A549 (cell line): Measurements from ENCODE around the gene ACOT11. TPM values are rescaled to one million over a fixed set of nuclear protein-coding genes. Genes with fewer than 3 reads are reported as not detected.

Source experiments
- ATAC-seq, 2 experiments: fragments of 200-7000 bp in 1 of 2; fragments of >200 bp in 1 of 2; cut with Nextera tagmentation in 1 of 2; cut with Tn5 transposase in 1 of 2; 3 replicates each; pipeline versions ENCODE4 v1.8.0 to v1.9.1; 2018 to 2020; ENCODE audit warnings: mild to moderate bottlenecking in 1 of 2, moderate library complexity in 1 of 2
- CTCF ChIA-PET: fragments of 300-600 bp; sonication (Branson Sonifier 250); formaldehyde crosslinking; extraction: SDS; loops from one replicate; lab custom pipeline; 2021; ENCODE audit warnings: antibody characterized with exemption, inconsistent platforms; lab: Yijun Ruan, JAX
- POLR2A ChIA-PET: fragments of 350-600 bp; formaldehyde crosslinking; extraction: SDS; loops from one replicate; lab custom pipeline; 2021; ENCODE audit warnings: antibody characterized with exemption, inconsistent platforms; lab: Yijun Ruan, JAX
- DNase-seq, 2 experiments: peaks; one replicate each; pipeline versions ENCODE4 v3.0.0 to v3.0.0-alpha.2; 2011 to 2016; ENCODE audit warnings: low read depth in 1 of 2, low spot score in 1 of 2
- FAIRE-seq: peaks from 2 replicates; lab custom pipeline; 2011; peaks lifted over from hg19 to GRCh38; lab: Jason Lieb, UNC
- H3K27ac ChIP-seq, 2 experiments: fragments of >200 bp; sonication (Bioruptor Twin); formaldehyde crosslinking; 3 replicates each; pipeline ENCODE4 v1.5.1; 2016 to 2017
- H3K4me1 ChIP-seq: fragments of >200 bp; sonication (Bioruptor Twin); formaldehyde crosslinking; 3 replicates; pipeline ENCODE4 v1.6.1; 2016
- H3K4me2 ChIP-seq: fragments of >200 bp; sonication (Bioruptor Twin); formaldehyde crosslinking; 3 replicates; pipeline ENCODE4 v1.6.1; 2016
- H3K4me3 ChIP-seq: fragments of >200 bp; sonication (Bioruptor Twin); formaldehyde crosslinking; 3 replicates; pipeline ENCODE4 v1.5.1; 2016
- H3K9me3 ChIP-seq: fragments of >200 bp; sonication (Bioruptor Twin); formaldehyde crosslinking; 3 replicates; pipeline ENCODE4 v1.6.1; 2016
- ATOH8 ChIP-seq: fragments of 250-450 bp; sonication (Bioruptor Pico); IDR thresholded peaks from 2 replicates; pipeline ENCODE4 v1.5.0; 2020; ENCODE audit warnings: low read depth, mild to moderate bottlenecking, moderate library complexity
- CTCF ChIP-seq: fragments of >200 bp; sonication (Bioruptor Twin); formaldehyde crosslinking; IDR thresholded peaks from 3 replicates; pipeline ENCODE4 v1.5.1; 2016
- EHMT2 ChIP-seq: fragments of 200-600 bp; sonication (generic); IDR thresholded peaks from 2 replicates; pipeline ENCODE4 v1.6.1; 2016; ENCODE audit warnings: antibody characterized with exemption, low read depth, mild to moderate bottlenecking, moderate library complexity
- ELK1 ChIP-seq: fragments of 150-350 bp; IDR thresholded peaks from 2 replicates; pipeline ENCODE4 v1.6.1; 2014; ENCODE audit warnings: low read depth, mild to moderate bottlenecking, low read length
- EP300 ChIP-seq, 2 experiments: fragments of >200 bp; sonication (Bioruptor Twin); formaldehyde crosslinking; IDR thresholded peaks; 2 replicates in 1 of 2; 3 replicates in 1 of 2; pipeline ENCODE4 v1.6.1; 2016 to 2017
- FOSB ChIP-seq: fragments of 250-450 bp; sonication (Bioruptor Pico); IDR thresholded peaks from 2 replicates; pipeline ENCODE4 v1.5.0; 2020; ENCODE audit warnings: mild to moderate bottlenecking, moderate library complexity
- FOXS1 ChIP-seq: fragments of 250-450 bp; sonication (Bioruptor Pico); IDR thresholded peaks from 2 replicates; pipeline ENCODE4 v1.5.0; 2020; ENCODE audit warnings: mild to moderate bottlenecking, moderate library complexity
- GATA3 ChIP-seq: IDR thresholded peaks from 2 replicates; pipeline ENCODE4 v1.6.1; 2012; ENCODE audit warnings: borderline replicate concordance
- HDAC2 ChIP-seq: fragments of 200-600 bp; sonication (generic); IDR thresholded peaks from 2 replicates; pipeline ENCODE4 v1.6.1; 2016
- JUNB ChIP-seq: fragments of >200 bp; sonication (Bioruptor Twin); formaldehyde crosslinking; IDR thresholded peaks from 2 replicates; pipeline ENCODE4 v1.6.1; 2016
- KDM1A ChIP-seq: fragments of 200-600 bp; sonication (generic); IDR thresholded peaks from 2 replicates; pipeline ENCODE4 v1.6.1; 2016; ENCODE audit warnings: low read depth, mild to moderate bottlenecking
- MAFK ChIP-seq: fragments of 450-650 bp; IDR thresholded peaks from 2 replicates; pipeline ENCODE4 v1.6.1; 2014; ENCODE audit not compliant: partially characterized antibody
- MAZ ChIP-seq: fragments of 150-350 bp; IDR thresholded peaks from 2 replicates; pipeline ENCODE4 v1.6.1; 2014; ENCODE audit warnings: antibody characterized with exemption, low read depth, low read length, borderline replicate concordance
- POLR2A ChIP-seq: IDR thresholded peaks from 2 replicates; pipeline ENCODE4 v1.6.1; 2012; ENCODE audit warnings: mild to moderate bottlenecking, low read length
- RAD21 ChIP-seq, 2 experiments: fragments of >200 bp in 1 of 2; sonication (Bioruptor Twin) in 1 of 2; formaldehyde crosslinking in 1 of 2; IDR thresholded peaks in 1 of 2; conservative IDR thresholded peaks in 1 of 2; 2 replicates in 1 of 2; 3 replicates in 1 of 2; pipeline ENCODE4 v1.6.1; 2012 to 2018; ENCODE audit warnings: inconsistent platforms in 1 of 2
- RARB ChIP-seq: fragments of 250-450 bp; sonication (Bioruptor Pico); IDR thresholded peaks from 2 replicates; pipeline ENCODE4 v1.8.0; 2021; ENCODE audit warnings: mild to moderate bottlenecking, moderate library complexity
- REST ChIP-seq: fragments of 200-600 bp; sonication (generic); IDR thresholded peaks from 2 replicates; pipeline ENCODE4 v1.6.1; 2016; ENCODE audit warnings: antibody characterized with exemption, mild to moderate bottlenecking, moderate library complexity
- RNF2 ChIP-seq: fragments of 200-600 bp; sonication (generic); IDR thresholded peaks from 2 replicates; pipeline ENCODE4 v1.6.1; 2016; ENCODE audit warnings: low read depth, mild to moderate bottlenecking, antibody characterized with exemption, moderate library complexity, borderline replicate concordance
- SREBF2 ChIP-seq: fragments of 450-650 bp; IDR thresholded peaks from 2 replicates; pipeline ENCODE4 v1.6.1; 2014; ENCODE audit warnings: mild to moderate bottlenecking, moderate library complexity
- USF2 ChIP-seq: fragments of 450-650 bp; IDR thresholded peaks from 2 replicates; pipeline ENCODE4 v1.6.1; 2014; ENCODE audit warnings: antibody characterized with exemption
- WGBS: methylation state at CpG from one replicate; pipeline ENCODE4 v1.1.6; 2017; ENCODE audit errors: missing lambda C conversion rate; 5-methylcytosine and 5-hydroxymethylcytosine counted together
- polyA plus RNA-seq, 4 experiments: library from polyadenylated mRNA; depleted of rRNA in 3 of 4; stranded (reverse); fragments of >200 nt; fragmentation: RNase III in 1 of 4; extraction: RNeasy Plus Mini Kit Qiagen cat#74134 plus additional on column Dnase treatment in 1 of 4; gene quantifications; 2 replicates in 3 of 4; 3 replicates in 1 of 4; pipeline ENCODE4 v1.2.3, GENCODE V29; 2011 to 2017

ACOT11 gene
- polyA plus RNA-seq, 2 of the 4 experiments (the other 2 are of a cell fraction) = 1.7 TPM

GRCh38 chr1:54645806-54646676 lies 98.0 kb downstream of the ACOT11 start:
- no peak for DNase-seq
- TF ChIP-seq JUNB (no peak), SREBF2 (no peak), KDM1A (no peak), MAZ (no peak), ELK1 (no peak), POLR2A (no peak), HDAC2 (no peak), FOSB (CRISPR knock-in tag) (no peak), RNF2 (no peak), GATA3 (no peak), ATOH8 (no peak), REST (no peak), EHMT2 (no peak), RAD21 (conservative IDR thresholded peaks at IDR 0.05 in 1 of 2, IDR thresholded peaks at IDR 0.05 in 1 of 2) (no peak), MAFK (no peak)
- TF ChIP-seq, all 56 proteins: peak for 0
- no peak for ATAC-seq
- peaks cover 18% of the 10 kb centered on the region for H3K4me1 ChIP-seq
- ChIA-PET CTCF (no interaction called here), POLR2A (no interaction called here)
- no peak overlapping the region for H3K4me2 ChIP-seq
- H3K4me3 ChIP-seq = no peak overlapping the region
- H3K27ac ChIP-seq = no peak overlapping the region
- peaks cover 19% of the 10 kb centered on the region for H3K9me3 ChIP-seq
- FAIRE-seq = no peak
- WGBS = 82% methylated on average over 7 of the region's 7 CpGs

- peak overlapping the region in 1 of 2 experiments; percentile 61; a peak in 2 of 6 replicates for H3K27ac ChIP-seq
- TF ChIP-seq HDAC2 = no peak
- TF ChIP-seq FOXS1 (CRISPR knock-in tag) = no peak
- no peak for TF ChIP-seq RARB (CRISPR knock-in tag)
- no peak for TF ChIP-seq USF2
- TF ChIP-seq EP300 (IDR thresholded peaks at IDR 0.05) = no peak
- no peak for TF ChIP-seq KDM1A
- no peak for TF ChIP-seq CTCF
- TF ChIP-seq RNF2 = no peak
- peak overlapping the region; percentile 60 for H3K4me2 ChIP-seq
- ATAC-seq = peak; percentile 54 to 85; a peak in 4 of 6 replicates
- 17% methylated on average over 4 of the region's 5 CpGs for WGBS
- ChIA-PET CTCF (interaction anchor here (1.1 kb wide), 1 partner anchor 21 kb away, joined by 4 read pairs; no protein-coding TSS in a partner anchor), POLR2A (no interaction called here)
- peaks cover 5% of the 10 kb centered on the region; the same call in 1 of the 3 replicates for H3K9me3 ChIP-seq
- peak; percentile 18 to 28 for DNase-seq
- FAIRE-seq = no peak
- peaks cover 18% of the 10 kb centered on the region for H3K4me1 ChIP-seq
- H3K4me3 ChIP-seq = no peak overlapping the region
Measured at GRCh38 chr1:54649130-54649898, 101.3 kb downstream of the ACOT11 start.
